ENCODE data around the gene BCAS3.

- TF ChIP-seq FOXK2 (IDR thresholded peaks at IDR 0.05) (no peak), ELF4 (IDR thresholded peaks at IDR 0.05) (no peak), BHLHE40 (IDR thresholded peaks at IDR 0.05; ENCODE audit: borderline replicate concordance) (no peak), SP1 (IDR thresholded peaks at IDR 0.05) (no peak), FOXM1 (IDR thresholded peaks at IDR 0.05; ENCODE audit: borderline replicate concordance) (no peak), FOXA1 (IDR thresholded peaks at IDR 0.05) (no peak), LEF1 (IDR thresholded peaks at IDR 0.05; ENCODE audit: borderline replicate concordance) (no peak), SUZ12 (IDR thresholded peaks at IDR 0.05) (no peak), ZNF384 (IDR thresholded peaks at IDR 0.05) (no peak)
Observed at GRCh38 chr17:61280338-61280737, 602.7 kb downstream of the BCAS3 start.
